ENCODE results near the gene PTCD1. TPM values are rescaled to one million over a fixed set of nuclear protein-coding genes. Genes with fewer than 3 reads are reported as not detected.

PTCD1 gene
- total and polyA plus RNA-seq, 2 of the 8 experiments (the other 6 are each of a cell fraction or from before 2014, with no cell fraction given) = 7.5 to 7.6 TPM

DNA sequence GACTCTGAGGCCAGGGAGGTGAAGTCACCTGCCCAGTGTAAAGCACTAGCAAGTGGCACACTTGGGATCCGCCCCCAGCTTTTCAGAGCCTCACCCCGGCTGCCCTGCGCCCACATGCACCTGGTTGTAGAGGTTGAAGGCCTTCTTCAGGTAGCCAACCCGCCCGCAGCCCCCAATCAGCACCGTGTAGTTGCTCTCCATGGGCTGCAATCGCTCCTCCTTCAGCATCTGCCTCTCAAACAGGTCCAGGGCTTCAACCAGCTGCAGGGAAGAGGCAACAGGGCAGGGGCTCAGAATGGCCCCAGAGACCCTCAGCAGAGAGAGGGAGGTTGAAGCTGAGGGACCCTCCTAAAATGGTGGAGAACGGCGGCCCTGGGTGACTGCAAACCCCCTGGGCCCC, 5.4 kb downstream of the PTCD1 start:
- no peak overlapping the region for H4K8ac ChIP-seq (ENCODE audit: extremely low read depth, insufficient read depth, low read length)
- H3K23me2 ChIP-seq (ENCODE audit: low read depth, low read length) = no peaks in the 10 kb centered on the region
- no peak overlapping the region for H3K23ac ChIP-seq (ENCODE audit: insufficient read length)
- H3K4me2 ChIP-seq (ENCODE audit: insufficient read depth in 1 of 2, low read depth in 2 of 2, low read length in 2 of 2) = no peak overlapping the region
- ChIA-PET CTCF (ENCODE audit: partially characterized antibody) (interaction anchor here (0.7 to 2.3 kb wide), 2 partner anchors 14 to 23 kb away, joined by 3 to 7 read pairs; no protein-coding TSS in a partner anchor), POLR2A (ENCODE audit: partially characterized antibody) (interaction anchor here (1.1 to 3.3 kb wide), 6 partner anchors 9 to 27 kb away, joined by 3 to 19 read pairs (median 8); partner anchors contain the start of genes BUD31 and PDAP1)
- WGBS, 2 experiments (ENCODE audit: extremely low coverage in 1 of 2, insufficient coverage in 1 of 2, insufficient read length in 1 of 2, insufficient replicate concordance in 2 of 2, low coverage in 1 of 2, low lambda C conversion rate in 2 of 2, missing lambda C conversion rate in 1 of 2) = 92% methylated on average over 9 of the region's 9 CpGs; no CpG with 5 or more reads in 1 of the 2 experiments
- peaks cover 2 to 22% of the 10 kb centered on the region in 2 experiments; a peak in 2 of 4 replicates for H3K79me2 ChIP-seq (ENCODE audit: control insufficient read depth in 1 of 2, insufficient read depth in 2 of 2, low read length in 2 of 2)
- FAIRE-seq (no peak), DNase-seq (ENCODE audit: low read depth in 1 of 2, low spot score in 2 of 2) (no peak)
- no peak overlapping the region for H3K14ac ChIP-seq (ENCODE audit: insufficient read length)
- no peak overlapping the region for H4K91ac ChIP-seq (replicated peaks; ENCODE audit: insufficient read length, low read length)
- H2BK15ac ChIP-seq (ENCODE audit: low read length) = no peak overlapping the region
- no peaks in the 10 kb centered on the region for H3K27me3 ChIP-seq (replicated peaks in 1 of 4; ENCODE audit: control insufficient read depth in 3 of 4, extremely low read depth in 1 of 4, insufficient read depth in 3 of 4, low read length in 3 of 4)
- no peak overlapping the region for H3K56ac ChIP-seq (replicated peaks; ENCODE audit: insufficient read length, low read depth, low read length)
- TF ChIP-seq JUND (IDR thresholded peaks at IDR 0.05; ENCODE audit: low read length) (no peak), FOSL1 (IDR thresholded peaks at IDR 0.05; ENCODE audit: insufficient read depth, low read depth, low read length) (no peak), YY1 (IDR thresholded peaks at IDR 0.05; ENCODE audit: low read depth, low read length) (no peak), RXRA (IDR thresholded peaks at IDR 0.05; ENCODE audit: insufficient read depth, low read depth, low read length) (no peak), JUN (IDR thresholded peaks at IDR 0.05; ENCODE audit: low read depth, low read length) (no peak), SP2 (IDR thresholded peaks at IDR 0.05; ENCODE audit: low read length) (no peak), POLR2AphosphoS5 (IDR thresholded peaks at IDR 0.05; ENCODE audit: low read depth, low read length) (no peak)
- H3K79me1 ChIP-seq (ENCODE audit: low read depth, low read length) = peaks cover 2% of the 10 kb centered on the region; the same call in 1 of the 2 replicates
- H2AK5ac ChIP-seq (ENCODE audit: low read depth, low read length) = no peak overlapping the region
- H2BK20ac ChIP-seq (ENCODE audit: low read length) = no peak overlapping the region
- H4K5ac ChIP-seq (ENCODE audit: insufficient read length, low read depth, low read length) = no peak overlapping the region
- no peak overlapping the region for H3K18ac ChIP-seq (ENCODE audit: extremely low read depth, low read length)
- H4K20me1 ChIP-seq (replicated peaks in 1 of 2; ENCODE audit: control insufficient read depth in 1 of 2, insufficient read depth in 2 of 2, low read length in 2 of 2) = peaks cover 0 to 6% of the 10 kb centered on the region in 2 experiments
- no peak overlapping the region for H3K9ac ChIP-seq (replicated peaks in 1 of 4; ENCODE audit: extremely low read depth in 1 of 4, low read depth in 3 of 4, low read length in 3 of 4)
- H3K4me3 ChIP-seq (ENCODE audit: extremely low read depth in 1 of 4, insufficient read depth in 2 of 4, low read depth in 3 of 4, low read length in 4 of 4) = no peak overlapping the region
- H3K9me3 ChIP-seq (ENCODE audit: insufficient read depth in 2 of 2, low read depth in 1 of 2, low read length in 1 of 2) = no peaks in the 10 kb centered on the region
- no peak overlapping the region for H2AFZ ChIP-seq (ENCODE audit: low read length)
- H2BK120ac ChIP-seq (replicated peaks; ENCODE audit: low read depth, low read length) = no peak overlapping the region
- H2BK12ac ChIP-seq (ENCODE audit: low read depth, low read length) = no peak overlapping the region
- peaks cover 17 to 55% (median 44%) of the 10 kb centered on the region in 4 experiments for H3K36me3 ChIP-seq (ENCODE audit: control insufficient read depth in 2 of 4, insufficient read depth in 4 of 4, low read length in 3 of 4)
- H3K4ac ChIP-seq (replicated peaks; ENCODE audit: insufficient read length, low read depth, low read length) = no peak overlapping the region
- H3K27ac ChIP-seq (ENCODE audit: low read depth, low read length) = no peak overlapping the region
- peaks cover 0 to 5% (median 3%) of the 10 kb centered on the region in 4 experiments; a peak in 4 of 7 replicates for H3K4me1 ChIP-seq (replicated peaks in 1 of 4; ENCODE audit: control insufficient read depth in 3 of 4, insufficient read depth in 4 of 4, low read length in 3 of 4)
- no peak overlapping the region for H2BK5ac ChIP-seq (ENCODE audit: low read depth, low read length)
